Hypothalamus (tissue), 51 donors: ENCODE data around the gene HDAC1.

Experiments used
- DNase-seq, 51 donors: peaks; one replicate each; lab custom pipeline; 2025; lab: John Stamatoyannopoulos, UW

The HDAC1 gene

DNA sequence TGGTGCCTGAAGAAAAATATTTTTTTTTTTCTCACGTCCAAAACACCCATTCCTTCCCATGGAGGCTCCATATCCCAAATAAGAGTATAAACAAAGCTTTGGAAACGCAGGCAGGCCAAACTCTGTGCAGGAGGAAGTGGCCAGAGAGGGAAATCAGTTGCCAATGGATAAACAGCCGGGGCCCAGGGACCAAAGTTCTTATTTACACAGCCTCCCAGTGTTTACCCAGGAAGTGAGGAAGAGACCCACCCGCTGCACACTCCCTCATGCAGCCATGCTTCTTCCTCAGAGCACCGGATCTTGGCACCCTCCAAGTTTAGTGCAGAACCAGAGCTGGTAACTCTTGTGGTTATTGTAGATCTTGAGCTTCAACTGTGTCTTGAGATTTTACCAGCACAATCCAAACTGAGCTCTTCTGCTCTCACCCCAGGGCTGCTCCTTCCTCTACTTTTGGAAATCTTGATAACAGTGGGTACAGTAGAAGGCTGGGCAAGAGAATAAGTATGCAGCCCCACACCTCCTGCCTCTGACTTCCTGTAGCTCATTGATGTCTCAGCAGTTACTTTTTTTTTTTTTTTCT lies 29.9 kb downstream of the HDAC1 start:
- no peak for DNase-seq

DNA sequence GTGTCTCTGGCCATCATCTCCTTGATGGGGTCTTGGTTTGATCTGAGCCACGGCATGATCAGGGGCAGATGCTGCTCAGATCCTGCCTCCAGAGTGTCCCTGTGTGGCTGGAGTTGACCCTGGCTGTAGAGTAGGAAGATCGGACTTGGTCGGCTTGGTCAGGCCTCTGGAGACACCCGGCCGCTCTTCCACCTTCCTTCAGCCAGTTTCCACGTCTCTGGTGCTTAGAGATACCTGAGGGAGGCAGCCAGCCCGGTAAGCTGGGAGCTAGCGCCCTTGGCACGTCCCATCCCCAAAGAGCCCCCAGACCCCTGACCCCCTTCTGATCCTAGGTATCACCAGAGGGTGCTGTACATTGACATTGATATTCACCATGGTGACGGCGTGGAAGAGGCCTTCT lies 35.3 kb downstream of the HDAC1 start:
- DNase-seq: no peak

DNA sequence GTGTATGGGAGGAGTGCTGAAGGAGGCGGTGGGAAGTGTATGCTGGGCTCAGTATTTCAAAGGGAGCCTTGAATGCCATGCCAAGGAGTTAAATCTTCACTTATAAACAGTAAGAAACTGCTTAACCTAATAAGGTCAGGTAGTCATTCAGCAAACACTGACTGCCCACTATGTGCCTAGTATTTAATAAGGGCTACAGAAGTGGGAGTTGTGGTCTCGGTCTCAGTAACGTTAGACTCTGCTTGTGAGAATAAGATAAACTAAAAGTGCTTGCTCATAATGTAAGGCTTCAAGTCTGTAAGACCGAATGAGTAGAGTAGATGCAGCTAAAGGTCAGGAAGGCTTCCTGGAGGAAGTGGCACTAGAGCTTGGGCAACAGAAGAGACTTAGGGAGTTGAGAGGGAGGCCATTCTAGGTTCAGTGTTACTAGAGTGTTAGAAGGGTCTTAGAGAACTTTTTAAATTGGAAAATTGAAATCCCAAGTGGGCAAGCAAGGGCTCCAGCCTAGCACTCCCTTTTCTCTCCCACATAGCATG lies 38.1 kb downstream of the HDAC1 start:
- no peak for DNase-seq

DNA sequence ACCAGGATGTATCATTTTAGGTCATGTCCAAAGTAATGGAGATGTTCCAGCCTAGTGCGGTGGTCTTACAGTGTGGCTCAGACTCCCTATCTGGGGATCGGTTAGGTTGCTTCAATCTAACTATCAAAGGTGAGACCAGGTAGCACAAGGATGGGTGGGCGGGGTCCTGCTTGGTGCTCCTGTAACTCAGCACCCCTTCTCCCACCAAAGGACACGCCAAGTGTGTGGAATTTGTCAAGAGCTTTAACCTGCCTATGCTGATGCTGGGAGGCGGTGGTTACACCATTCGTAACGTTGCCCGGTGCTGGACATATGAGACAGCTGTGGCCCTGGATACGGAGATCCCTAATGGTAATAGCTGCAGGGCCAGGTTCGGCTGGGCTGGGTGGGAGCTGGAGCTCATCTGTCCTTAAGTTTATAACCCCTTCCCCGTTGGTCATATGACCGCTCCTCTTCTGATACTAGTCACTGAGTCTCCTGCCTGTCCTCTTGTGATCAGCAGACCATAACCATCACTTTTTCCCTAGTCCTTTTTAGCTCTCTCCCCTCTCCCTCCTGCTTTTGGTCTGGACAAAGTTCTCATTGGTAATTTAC lies 38.8 kb downstream of the HDAC1 start:
- DNase-seq: no peak

DNA sequence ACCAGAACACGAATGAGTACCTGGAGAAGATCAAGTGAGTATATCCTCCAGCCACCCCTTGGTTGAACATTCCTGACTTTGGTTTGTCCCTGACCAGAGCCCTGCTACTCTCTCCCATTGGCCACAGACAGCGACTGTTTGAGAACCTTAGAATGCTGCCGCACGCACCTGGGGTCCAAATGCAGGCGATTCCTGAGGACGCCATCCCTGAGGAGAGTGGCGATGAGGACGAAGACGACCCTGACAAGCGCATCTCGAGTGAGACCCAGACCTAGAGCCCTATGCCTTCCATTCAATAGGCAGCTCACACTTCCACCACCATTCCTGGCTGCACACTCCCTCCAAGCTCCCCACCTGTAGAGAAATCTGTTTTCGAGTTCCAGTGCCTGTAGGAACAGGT lies 39.7 kb downstream of the HDAC1 start:
- DNase-seq: no peak

DNA sequence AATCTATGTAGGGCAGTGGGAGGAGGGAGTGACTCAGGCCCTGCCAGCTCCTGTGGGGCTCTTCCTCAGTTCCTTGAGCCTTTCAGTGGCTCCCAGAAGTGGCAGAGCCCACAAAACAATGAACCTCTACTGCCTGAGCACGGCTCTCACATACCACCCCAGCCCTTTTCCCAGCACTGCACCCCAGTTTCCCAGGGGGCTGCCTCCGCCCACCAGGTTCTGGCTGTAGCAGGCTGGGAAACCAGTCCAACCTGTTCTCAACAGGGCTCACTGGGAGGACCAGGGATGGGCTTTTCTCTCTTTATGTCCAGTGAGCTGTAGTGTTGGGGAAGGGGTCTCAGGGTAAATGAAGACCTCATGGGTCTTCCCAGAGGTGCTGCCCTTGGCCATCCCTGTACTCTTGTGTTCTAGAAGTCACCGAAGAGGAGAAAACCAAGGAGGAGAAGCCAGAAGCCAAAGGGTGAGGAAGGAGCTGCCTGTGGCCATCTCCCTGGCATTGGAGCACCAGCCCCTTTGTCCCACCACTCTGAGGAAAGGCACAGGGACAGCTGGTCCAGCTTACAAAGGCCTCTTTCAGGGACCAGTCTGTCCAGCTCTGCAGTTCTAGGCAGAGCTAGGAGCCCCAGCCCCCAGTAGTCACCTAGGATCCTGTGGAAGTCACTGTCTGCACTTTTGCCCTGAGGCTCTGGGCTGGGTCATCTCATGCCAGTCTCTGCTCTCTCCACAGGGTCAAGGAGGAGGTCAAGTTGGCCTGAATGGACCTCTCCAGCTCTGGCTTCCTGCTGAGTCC lies 40.6 kb downstream of the HDAC1 start:
- DNase-seq: peak in 21 of 51 donors; percentile 15 to 73 (median 35)

DNA sequence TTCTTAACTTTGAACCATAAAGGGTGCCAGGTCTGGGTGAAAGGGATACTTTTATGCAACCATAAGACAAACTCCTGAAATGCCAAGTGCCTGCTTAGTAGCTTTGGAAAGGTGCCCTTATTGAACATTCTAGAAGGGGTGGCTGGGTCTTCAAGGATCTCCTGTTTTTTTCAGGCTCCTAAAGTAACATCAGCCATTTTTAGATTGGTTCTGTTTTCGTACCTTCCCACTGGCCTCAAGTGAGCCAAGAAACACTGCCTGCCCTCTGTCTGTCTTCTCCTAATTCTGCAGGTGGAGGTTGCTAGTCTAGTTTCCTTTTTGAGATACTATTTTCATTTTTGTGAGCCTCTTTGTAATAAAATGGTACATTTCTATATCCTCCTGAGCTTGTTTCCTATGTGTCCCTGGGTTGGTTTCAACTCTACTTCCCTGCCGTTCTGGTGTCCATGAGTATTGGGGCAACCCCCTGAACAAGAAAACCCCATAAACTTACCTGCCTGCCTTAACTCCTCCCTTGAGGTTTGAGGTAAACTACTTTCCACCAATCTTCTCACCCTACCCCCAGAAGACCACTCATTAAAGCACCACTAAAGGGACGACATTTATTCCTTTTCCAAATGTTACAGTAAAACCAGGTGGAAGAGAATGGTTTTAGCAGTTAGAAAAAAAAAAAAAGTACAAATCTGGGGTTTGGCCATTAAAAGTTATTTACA lies 41.5 kb downstream of the HDAC1 start:
- DNase-seq: no peak

DNA sequence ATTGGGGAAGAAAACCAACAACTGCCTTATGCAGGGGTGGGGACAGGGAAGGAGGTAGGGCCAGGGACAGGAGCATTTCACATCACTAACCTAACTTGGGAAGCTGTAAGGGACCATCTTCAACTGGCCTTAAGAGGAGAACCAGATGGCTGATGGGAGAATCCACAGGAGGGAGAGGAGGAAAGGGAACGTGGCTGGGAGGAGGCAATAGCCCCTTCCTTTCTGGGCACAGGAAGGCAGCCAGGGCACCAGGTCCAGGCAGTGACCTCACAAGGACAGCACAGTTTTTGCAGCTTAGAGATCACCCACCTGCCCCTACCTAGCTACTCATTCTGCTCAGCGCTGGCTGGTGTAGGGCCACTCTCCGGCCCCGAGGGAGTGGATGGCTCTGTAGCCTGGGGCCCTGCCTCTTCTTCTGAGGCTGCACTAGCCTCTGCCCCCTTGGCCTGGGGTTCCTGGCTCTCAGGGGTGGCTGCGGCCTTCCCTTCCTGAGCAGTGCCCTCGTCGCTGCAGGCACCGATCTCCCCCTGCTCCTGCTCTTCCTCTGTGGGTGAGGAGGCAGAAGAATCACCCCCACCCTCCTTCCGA lies 42.5 kb downstream of the HDAC1 start:
- DNase-seq: peak in 2 of 51 donors; percentile 26 to 53

DNA sequence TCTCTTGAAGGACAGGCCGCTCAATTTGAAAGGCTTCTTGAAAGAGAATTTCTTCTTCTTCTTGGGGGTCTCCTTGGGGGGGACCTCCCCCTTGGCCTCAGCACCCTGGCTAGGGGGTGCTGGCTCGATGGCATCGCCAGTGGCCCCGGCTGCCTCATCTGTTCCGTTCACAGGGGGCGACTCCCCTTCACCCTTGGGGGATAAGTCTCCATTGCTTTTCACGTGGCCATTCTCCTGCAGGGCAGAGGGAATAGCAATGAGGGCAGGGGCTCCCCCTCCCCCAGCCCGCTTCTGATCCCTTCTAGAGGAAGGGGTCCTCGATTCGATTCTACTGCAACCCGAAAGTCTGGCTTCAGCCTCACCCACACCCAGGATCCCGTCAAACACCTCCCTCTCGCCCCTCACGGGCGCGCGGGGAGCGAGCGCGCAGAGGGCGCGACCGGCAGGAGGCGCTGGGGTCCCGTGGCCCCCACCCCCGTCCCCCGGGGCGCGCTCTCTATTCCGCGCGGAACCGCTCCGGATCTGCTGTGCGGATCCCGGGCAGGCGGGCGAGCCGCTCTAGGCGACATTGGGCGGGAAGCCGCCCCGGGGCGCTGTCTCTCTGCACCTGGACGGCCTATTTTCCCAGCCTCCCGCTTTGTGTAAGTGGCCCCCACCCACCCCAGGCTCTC lies 43.1 kb downstream of the HDAC1 start:
- DNase-seq: peak in 30 of 51 donors; percentile 19 to 72 (median 44)

DNA sequence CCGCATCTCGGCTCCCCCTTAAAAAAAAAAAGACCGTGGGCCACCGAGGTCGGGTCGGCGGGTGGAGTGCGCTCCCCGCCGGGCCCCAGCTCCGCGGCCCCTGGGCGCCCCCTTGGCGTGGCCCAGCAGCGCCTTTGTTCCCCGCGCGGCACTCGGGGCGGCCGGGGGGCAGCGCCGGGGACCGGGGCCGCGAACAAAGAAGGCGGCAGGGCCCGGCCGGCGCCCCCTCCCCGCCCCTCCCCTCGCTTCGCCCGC lies 43.6 kb downstream of the HDAC1 start:
- peak in 1 of 51 donors; percentile 42 for DNase-seq

DNA sequence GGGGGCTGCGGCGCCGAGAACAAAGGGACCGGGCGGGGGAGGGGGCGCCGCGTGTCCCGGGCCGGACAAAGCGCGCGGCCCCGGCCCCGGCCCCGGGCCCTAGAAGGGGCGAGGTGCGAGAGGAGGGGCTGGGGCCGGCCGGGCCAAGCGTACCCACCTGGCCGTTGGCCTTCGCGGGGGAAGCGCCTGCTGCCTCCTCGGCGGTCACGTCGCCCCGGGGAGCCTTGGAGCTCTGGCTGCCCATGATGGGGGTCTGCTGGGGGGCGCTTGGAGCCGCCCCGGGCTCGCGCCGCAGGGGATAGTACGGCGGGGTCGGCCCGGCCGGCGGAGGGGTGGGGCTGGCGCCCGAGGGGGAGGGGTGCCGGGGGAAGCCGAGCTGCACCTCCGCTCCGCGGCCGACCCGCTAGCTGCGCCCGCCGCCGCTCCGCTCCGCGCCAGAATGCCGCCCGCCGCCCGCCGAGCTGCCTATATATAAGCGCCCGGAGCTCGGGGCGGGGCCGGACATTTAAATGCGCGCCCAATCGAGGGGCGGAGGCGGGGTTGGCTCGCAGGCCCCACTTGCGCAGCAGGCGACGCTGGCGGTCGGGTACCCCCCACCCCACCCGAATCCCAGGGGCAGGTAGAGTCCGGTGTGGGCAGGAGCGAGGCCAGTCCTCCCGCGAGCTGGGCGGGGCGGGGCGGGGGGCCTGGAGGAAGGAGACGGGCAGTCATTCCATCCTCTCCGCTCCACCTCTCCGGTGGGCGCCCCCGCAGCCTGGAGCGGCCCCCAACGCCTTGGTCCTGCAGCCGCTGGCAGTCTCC lies 44.1 kb downstream of the HDAC1 start, which contains the start of gene MARCKSL1:
TSS of gene MARCKSL1 (minus strand) at position 444 of the 801 bp plus-strand sequence. CDS start at position 244, 200 bp downstream.
- DNase-seq: peak in 50 of 51 donors; percentile 37 to 93 (median 78)

DNA sequence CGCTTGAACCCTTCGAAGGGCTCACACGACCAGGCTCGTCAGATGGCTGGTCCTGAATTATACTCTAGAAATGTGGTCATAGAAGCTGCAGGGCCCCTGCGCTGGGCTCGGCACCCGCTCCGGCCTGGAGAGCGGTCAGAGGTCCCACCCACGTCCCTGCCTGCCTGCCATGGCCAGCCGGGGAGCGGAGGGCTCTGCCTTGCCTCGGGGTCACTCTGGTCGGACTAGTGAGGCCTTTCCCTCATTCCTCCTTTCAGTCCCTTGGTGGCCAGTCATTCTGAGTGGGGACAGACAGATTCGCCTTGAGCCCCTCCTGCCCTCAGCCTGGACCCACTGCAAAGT lies 44.7 kb downstream of the HDAC1 start:
- peak in 2 of 51 donors; percentile 56 to 60 for DNase-seq

DNA sequence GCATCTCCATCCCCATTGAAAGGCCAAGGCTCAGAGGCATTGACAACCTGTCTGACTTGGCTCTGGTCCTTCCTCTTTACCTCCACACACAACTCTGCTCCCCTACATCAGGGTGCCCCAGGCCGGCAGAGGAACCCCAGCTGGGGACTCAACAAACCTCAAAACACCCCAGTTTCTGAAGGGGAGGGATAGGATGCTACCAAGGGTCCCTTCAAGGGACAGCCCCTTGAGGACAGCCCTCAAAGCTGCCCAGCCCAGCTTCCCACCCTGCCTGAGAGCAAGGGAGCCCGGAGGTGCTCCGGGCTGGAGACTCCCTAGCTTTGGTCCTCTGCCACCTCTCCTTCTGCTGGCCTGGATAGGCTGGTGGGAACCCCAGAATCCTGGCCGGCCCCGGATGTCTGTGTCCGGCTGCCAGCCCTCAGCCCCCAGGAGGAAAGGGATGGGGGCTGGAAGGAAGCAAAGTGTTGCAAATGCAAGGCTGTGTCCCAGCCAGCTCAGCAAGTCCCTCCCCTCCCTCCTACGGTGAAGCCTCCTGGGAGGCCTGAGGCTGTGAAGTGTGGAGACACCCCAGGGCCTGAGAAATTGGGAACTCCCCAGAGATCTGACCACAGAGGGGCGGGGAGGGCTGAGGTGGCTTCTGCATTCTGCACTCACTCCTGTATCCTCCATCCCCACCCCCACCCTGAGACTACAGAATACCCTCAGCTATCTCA lies 45.2 kb downstream of the HDAC1 start:
- peak in 8 of 51 donors; percentile 15 to 63 (median 35) for DNase-seq

DNA sequence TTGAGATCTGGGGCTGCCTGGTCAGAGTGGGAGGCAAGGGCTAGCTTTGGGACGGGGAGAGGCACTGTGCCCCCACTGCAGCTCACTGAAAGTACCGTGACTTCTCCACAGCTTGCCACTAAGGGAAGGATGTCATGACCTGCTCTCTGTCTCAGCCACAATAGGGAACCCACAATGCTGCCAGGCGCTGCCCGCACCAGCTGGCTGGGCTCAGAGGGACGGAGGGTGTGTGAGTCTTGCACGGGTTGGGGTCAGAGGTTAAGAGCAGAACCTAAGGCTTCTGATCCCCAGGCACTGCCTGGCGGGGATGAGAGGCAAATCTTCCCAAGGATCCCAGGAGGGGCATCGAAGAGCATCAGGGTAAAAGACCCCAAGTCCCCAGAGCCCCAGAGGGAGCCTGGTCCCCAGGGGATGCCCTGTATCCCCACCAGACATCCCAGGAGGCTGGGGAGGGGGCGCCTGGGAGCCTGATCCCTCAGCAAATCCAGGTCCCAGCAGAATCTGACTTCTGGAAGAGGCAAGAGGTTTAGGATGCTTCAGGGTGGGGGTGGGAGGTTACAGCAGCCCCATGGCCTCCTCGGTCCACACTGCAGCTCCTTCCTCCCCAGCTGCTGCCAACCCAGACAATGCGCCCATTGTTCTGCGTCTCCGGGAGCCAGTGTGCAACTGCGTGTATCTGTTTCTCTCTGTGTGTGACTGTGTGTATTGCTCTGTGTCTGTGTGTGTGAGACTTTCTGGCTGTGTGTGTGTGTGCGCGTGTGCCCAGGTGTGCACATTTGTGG lies 46.2 kb downstream of the HDAC1 start:
- peak in 49 of 51 donors; percentile 22 to 92 (median 77) for DNase-seq

DNA sequence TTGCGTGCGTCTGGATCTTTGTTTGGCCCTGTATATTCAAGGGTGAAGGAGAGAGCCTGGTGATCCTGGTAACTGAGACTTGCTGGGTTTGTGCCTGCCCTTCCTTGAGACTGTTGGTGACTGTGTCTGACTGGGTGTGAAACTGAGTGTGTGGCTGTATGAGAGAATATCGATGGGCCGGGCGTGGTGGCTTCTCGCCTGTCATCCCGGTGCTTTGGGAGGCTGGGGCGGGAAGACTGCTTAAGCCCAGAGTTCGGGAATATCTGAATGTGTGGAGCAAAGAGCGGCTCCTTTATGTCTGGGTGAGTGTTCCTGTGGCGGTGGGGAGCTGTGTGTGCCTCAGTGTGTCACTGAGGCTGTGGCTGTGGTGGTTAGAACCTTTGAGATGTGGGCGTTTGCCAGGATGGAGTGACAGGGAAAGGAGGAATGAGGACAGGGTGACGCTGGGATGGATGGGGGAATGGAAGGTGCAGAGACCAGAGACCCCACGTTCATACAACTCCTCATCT lies 46.8 kb downstream of the HDAC1 start:
- DNase-seq: peak in 7 of 51 donors; percentile 26 to 87 (median 59)

DNA sequence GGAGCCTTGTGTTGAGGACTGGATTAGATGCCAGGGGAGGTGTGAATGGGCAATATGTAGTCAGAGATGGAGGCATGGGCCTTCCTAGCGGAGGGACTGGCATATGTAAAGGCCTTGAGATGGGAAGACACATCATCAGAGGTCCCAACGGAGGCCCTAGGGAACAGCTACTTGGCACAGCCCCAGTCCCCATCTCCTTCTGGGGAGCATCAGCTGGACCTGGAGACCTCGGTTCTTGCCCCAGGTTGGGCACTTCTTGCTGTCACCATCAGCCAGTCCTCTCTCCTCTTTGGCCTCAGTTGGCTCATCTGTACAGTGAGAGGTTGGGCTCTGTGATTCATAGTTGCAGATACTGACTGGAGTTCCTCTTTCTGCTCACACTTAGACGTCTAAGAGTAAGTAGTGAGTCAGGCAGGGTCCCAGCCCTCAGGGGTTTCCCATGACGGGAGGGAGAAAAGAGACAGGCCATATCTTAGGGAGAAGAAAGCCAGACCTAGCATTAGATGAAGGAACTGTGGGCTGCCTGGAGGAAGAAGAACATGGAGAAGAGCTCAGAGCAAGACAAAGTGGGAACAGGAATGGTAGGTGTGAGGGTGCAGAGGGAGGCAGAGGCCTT lies 47.6 kb downstream of the HDAC1 start:
- DNase-seq: no peak

DNA sequence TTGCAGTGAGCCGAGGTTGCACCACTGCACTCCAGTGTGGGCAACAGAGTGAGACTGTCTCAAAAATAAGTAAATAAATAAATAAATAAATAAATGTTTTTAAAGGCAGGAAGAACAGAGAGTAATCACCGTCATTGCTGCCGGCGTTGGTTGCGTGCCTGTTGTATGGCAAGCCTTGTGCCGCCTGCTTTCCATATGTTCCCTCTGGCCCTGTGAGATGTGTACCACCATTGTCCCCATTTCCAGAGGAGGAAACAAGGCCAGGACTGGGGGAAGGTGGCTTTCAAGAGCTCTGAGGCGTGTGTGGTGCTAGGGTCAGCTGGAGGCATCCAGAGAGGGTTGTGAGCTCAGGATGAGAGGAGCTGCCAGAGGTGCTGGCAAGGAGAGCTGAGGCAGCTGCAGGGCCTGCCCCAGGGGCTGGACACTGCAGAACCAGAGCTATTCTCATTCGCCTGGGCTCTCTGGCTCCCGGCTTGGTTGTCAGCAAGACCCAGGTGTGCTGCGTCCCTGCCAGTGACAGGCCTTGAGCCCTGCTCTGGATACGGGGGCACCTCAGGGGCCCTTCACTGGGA lies 49.4 kb downstream of the HDAC1 start:
- DNase-seq: peak in 11 of 51 donors; percentile 17 to 66 (median 33)
